Measurements from ENCODE around the gene MOB3B.

MOB3B gene

DNA sequence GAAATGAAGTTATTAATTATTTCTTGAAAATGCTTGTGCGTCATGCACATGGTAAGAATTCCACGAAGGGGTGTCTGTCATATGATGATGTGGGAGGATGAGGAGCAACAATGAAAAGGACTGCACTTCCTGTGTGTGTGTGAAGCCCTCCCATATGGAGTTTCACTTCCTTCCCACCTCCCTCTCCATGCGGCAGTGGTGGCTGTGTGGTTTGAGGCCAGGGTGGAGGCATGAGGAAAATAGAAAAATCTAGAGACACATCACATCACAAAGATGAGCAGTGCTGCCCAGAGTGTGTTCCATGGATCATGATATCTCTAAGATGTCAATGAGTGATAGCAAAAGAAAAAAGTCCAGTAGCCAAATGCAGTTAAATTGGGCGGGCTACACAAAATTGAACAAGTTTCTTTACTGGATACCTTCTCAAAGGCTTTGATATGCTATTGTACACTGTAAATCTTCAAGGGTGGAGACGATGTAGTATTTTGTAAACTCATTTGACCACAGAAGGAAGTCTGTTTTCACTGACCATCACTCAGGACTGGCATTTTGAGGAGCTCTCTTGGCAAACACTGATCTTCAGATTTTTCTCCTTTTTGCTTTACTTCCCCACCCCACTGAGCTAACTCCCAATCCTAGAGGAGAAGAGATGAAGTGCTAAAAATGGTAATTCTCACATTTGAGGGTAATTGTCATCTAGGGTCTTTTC lies 177.0 kb downstream of the MOB3B start:
- Histone ChIP-seq H3K4me3 (no peak overlapping the region), H3K4me1 (peaks cover 0 to 82% (median 23%) of the 10 kb centered on the region in 4 donors), H3K9me3 (no peaks in the 10 kb centered on the region), H3K36me3 (peaks cover 0 to 3% (median 0%) of the 10 kb centered on the region in 3 donors), H3K27me3 (no peaks in the 10 kb centered on the region), H3K27ac (peak overlapping the region; percentile 56 to 62)
- intact Hi-C loops (cut with DNase I; ENCODE audit: low total_unique reads), result no loop called here
- TF ChIP-seq, protein P1, sequence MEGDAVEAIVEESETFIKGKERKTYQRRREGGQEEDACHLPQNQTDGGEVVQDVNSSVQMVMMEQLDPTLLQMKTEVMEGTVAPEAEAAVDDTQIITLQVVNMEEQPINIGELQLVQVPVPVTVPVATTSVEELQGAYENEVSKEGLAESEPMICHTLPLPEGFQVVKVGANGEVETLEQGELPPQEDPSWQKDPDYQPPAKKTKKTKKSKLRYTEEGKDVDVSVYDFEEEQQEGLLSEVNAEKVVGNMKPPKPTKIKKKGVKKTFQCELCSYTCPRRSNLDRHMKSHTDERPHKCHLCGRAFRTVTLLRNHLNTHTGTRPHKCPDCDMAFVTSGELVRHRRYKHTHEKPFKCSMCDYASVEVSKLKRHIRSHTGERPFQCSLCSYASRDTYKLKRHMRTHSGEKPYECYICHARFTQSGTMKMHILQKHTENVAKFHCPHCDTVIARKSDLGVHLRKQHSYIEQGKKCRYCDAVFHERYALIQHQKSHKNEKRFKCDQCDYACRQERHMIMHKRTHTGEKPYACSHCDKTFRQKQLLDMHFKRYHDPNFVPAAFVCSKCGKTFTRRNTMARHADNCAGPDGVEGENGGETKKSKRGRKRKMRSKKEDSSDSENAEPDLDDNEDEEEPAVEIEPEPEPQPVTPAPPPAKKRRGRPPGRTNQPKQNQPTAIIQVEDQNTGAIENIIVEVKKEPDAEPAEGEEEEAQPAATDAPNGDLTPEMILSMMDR (IDR thresholded peaks at IDR 0.05), result no peak
- no peak for DNase-seq

GRCh38 chr9:27351438-27351837 lies 178.2 kb downstream of the MOB3B start:
- TF ChIP-seq, protein P1 (IDR thresholded peaks at IDR 0.05), result no peak
- no peaks in the 10 kb centered on the region for H3K36me3 ChIP-seq
- H3K27me3 ChIP-seq, result no peaks in the 10 kb centered on the region
- peaks cover 0 to 78% (median 23%) of the 10 kb centered on the region in 4 donors for H3K4me1 ChIP-seq
- H3K4me3 ChIP-seq, result no peak overlapping the region
- peak overlapping the region; percentile 8 to 62 for H3K27ac ChIP-seq
- intact Hi-C loops (cut with DNase I; ENCODE audit: low total_unique reads), result no loop called here
- DNase-seq, result peak in 1 of 2 donors; percentile 69
- no peaks in the 10 kb centered on the region for H3K9me3 ChIP-seq

- Histone ChIP-seq H3K9me3 (no peaks in the 10 kb centered on the region), H3K4me1 (peaks cover 0 to 68% (median 23%) of the 10 kb centered on the region in 4 donors), H3K27me3 (no peaks in the 10 kb centered on the region), H3K36me3 (no peaks in the 10 kb centered on the region), H3K27ac (peak overlapping the region; percentile 8 to 62), H3K4me3 (no peak overlapping the region)
- intact Hi-C loops (cut with DNase I; ENCODE audit: low total_unique reads), result no loop called here
- TF ChIP-seq, protein P1 (IDR thresholded peaks at IDR 0.05), result no peak
- no peak for DNase-seq
Measured at GRCh38 chr9:27350382-27350976, 179.1 kb downstream of the MOB3B start.

- DNase-seq, result no peak
- no peak overlapping the region for H3K4me3 ChIP-seq
- H3K27me3 ChIP-seq, result no peaks in the 10 kb centered on the region
- TF ChIP-seq, protein P1 (IDR thresholded peaks at IDR 0.05), result no peak
- H3K4me1 ChIP-seq, result peaks cover 0 to 60% (median 21%) of the 10 kb centered on the region in 4 donors
- H3K27ac ChIP-seq, result peak overlapping the region; percentile 5 to 8
- H3K36me3 ChIP-seq, result no peaks in the 10 kb centered on the region
- intact Hi-C loops (cut with DNase I; ENCODE audit: low total_unique reads), result no loop called here
- no peaks in the 10 kb centered on the region for H3K9me3 ChIP-seq
Measured at GRCh38 chr9:27349698-27350080, 179.9 kb downstream of the MOB3B start.

DNA sequence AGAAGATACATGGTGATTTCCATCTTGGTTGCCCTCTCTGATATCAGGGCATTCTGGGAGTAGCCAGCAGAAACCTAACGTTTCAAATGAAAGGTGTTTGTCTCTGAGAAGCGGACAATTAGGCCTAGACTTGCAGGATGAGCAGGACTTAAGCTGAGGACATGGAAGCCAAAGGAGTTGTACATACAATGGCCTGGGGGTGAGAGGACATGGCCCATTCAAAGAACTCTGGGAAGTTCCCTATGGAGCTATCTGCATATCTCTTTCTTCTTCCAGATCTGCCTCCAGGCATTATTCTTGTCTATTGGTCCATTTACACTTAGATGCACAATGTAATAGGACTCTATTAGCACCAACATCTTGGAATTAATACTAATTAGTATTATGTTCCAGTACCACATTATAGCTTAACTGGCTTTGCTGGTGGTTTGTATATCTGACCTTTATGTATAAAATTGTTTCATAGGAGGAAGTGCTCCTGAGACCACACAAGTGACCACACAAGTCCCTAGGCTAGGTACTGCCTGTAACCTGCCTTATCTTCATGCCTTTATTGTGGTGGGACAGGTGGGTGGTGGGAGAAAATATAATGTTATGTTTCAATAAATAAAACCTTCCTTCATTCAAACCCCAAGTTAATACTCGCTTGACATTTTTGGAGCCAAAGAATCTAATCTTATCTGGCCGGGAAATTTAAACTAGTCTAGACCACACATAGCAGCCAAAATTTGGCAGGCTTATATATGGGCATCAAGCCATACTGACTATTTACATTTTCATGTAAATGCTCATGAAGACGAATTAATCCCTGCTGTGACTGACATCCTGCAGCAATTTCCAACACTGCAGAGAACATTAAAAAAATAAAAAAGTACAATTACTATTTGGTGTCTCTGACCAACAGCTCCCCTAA lies 180.6 kb downstream of the MOB3B start:
- H3K27me3 ChIP-seq, result no peaks in the 10 kb centered on the region
- H3K9me3 ChIP-seq, result no peaks in the 10 kb centered on the region
- no peak overlapping the region for H3K4me3 ChIP-seq
- H3K27ac ChIP-seq, result peak overlapping the region in 1 of 2 donors; percentile 8
- TF ChIP-seq, protein P1 (IDR thresholded peaks at IDR 0.05), result no peak
- intact Hi-C loops (cut with DNase I; ENCODE audit: low total_unique reads), result no loop called here
- H3K36me3 ChIP-seq, result no peaks in the 10 kb centered on the region
- H3K4me1 ChIP-seq, result peaks cover 0 to 54% (median 16%) of the 10 kb centered on the region in 4 donors
- no peak for DNase-seq
